Measurements from ENCODE around the gene ZNF296.

GRCh38 chr19:45087531-45087930 is 11.3 kb upstream of the ZNF296 start:
- TF ChIP-seq RARB (CRISPR knock-in tag; IDR thresholded peaks at IDR 0.05) (no peak), TCF4 (CRISPR knock-in tag; IDR thresholded peaks at IDR 0.05; ENCODE audit: borderline replicate concordance) (no peak)

Data from SK-N-SH treated with all-trans-retinoic acid at 6 μM for 48 hours (cell line).